ENCODE data around the gene IL27RA. TPM values are rescaled to one million over a fixed set of nuclear protein-coding genes. Genes with fewer than 3 reads are reported as not detected.
"Not testable (repeated sequence)": the region's sequence is repeated elsewhere in the genome, so short reads cannot be mapped to it uniquely, and the experiment has no call there.

IL27RA gene
- total RNA-seq, 1 donor from 2014 or later: not detected

GRCh38 chr19:14028901-14029300 lies 2.7 kb upstream of the IL27RA start:
- no peak overlapping the region for H3K4me3 Mint-ChIP-seq (ENCODE audit: unreplicated experiment)
- no peaks in the 10 kb centered on the region for H3K36me3 Mint-ChIP-seq (ENCODE audit: unreplicated experiment)
- H3K4me1 Mint-ChIP-seq (ENCODE audit: low read depth, unreplicated experiment): no peaks in the 10 kb centered on the region
- peaks cover 7% of the 10 kb centered on the region for H3K27me3 Mint-ChIP-seq (ENCODE audit: unreplicated experiment)
- no peak for TF ChIP-seq CTCF (IDR thresholded peaks at IDR 0.05; ENCODE audit: partially characterized antibody, unreplicated experiment)
- no peak overlapping the region for H3K27ac Mint-ChIP-seq (ENCODE audit: unreplicated experiment)
- DNase-seq: no peak
- peaks cover 2% of the 10 kb centered on the region for H3K9me3 Mint-ChIP-seq (ENCODE audit: unreplicated experiment)

DNA sequence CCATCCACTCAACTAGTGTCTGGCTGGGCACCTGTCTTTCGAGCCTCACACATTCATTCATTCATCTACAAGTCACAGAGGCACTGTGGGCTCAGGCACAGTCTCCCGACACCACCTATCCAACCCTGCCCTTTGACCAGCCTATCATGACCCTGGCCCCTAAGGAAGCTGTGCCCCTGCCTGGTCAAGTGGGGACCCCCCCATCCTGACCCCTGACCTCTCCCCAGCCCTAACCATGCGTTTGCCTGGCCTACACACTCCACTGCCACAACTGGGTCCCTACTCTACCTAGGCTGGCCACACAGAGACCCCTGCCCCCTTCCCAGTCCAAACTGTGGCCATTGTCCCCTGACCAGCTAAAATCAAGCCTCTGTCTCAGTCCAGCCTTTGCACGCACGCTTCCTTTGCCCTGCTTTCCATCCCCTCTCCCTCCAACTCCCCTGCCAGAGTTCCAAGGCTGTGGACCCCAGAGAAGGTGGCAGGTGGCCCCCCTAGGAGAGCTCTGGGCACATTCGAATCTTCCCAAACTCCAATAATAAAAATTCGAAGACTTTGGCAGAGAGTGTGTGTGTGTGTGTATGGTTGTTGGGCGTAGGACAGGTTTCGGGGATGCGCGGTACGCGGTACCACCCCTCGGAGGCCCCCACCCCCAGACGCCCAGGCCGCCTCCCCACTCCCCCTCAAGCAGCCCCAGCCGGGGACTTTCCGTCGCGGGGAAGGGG lies 404 bp upstream of the IL27RA start:
- no peak overlapping the region for H3K27ac Mint-ChIP-seq (ENCODE audit: unreplicated experiment)

GRCh38 chr19:14033946-14034345 lies 2.4 kb downstream of the IL27RA start:
- TF ChIP-seq CTCF (IDR thresholded peaks at IDR 0.05; ENCODE audit: partially characterized antibody, unreplicated experiment): no peak
- no peak for DNase-seq
- Mint-ChIP-seq H3K36me3 (ENCODE audit: unreplicated experiment) (no peaks in the 10 kb centered on the region), H3K27me3 (ENCODE audit: unreplicated experiment) (peaks cover 10% of the 10 kb centered on the region), H3K4me1 (ENCODE audit: low read depth, unreplicated experiment) (no peaks in the 10 kb centered on the region), H3K4me3 (ENCODE audit: unreplicated experiment) (no peak overlapping the region), H3K9me3 (ENCODE audit: unreplicated experiment) (peaks cover 2% of the 10 kb centered on the region), H3K27ac (ENCODE audit: unreplicated experiment) (no peak overlapping the region)

More for the DNA sequence above, 404 bp upstream of the IL27RA start:
- no peak for TF ChIP-seq CTCF (IDR thresholded peaks at IDR 0.05; ENCODE audit: partially characterized antibody, unreplicated experiment)
- Mint-ChIP-seq H3K4me3 (ENCODE audit: unreplicated experiment) (peak overlapping the region; percentile 81), H3K9me3 (ENCODE audit: unreplicated experiment) (peaks cover 2% of the 10 kb centered on the region), H3K4me1 (ENCODE audit: low read depth, unreplicated experiment) (no peaks in the 10 kb centered on the region), H3K27me3 (ENCODE audit: unreplicated experiment) (peaks cover 8% of the 10 kb centered on the region), H3K36me3 (ENCODE audit: unreplicated experiment) (no peaks in the 10 kb centered on the region)
- no peak for DNase-seq

- not testable (repeated sequence) for H3K4me3 Mint-ChIP-seq (ENCODE audit: unreplicated experiment); H3K9me3 Mint-ChIP-seq (ENCODE audit: unreplicated experiment)
These were observed 3.6 kb downstream of the IL27RA start for GRCh38 chr19:14035159-14035558.

More at GRCh38 chr19:14035159-14035558, 3.6 kb downstream of the IL27RA start:
- peaks cover 10% of the 10 kb centered on the region for H3K27me3 Mint-ChIP-seq (ENCODE audit: unreplicated experiment)
- H3K4me1 Mint-ChIP-seq (ENCODE audit: low read depth, unreplicated experiment); H3K36me3 Mint-ChIP-seq (ENCODE audit: unreplicated experiment); DNase-seq; H3K27ac Mint-ChIP-seq (ENCODE audit: unreplicated experiment): not testable (repeated sequence)
- peak; percentile 14 for TF ChIP-seq CTCF (IDR thresholded peaks at IDR 0.05; ENCODE audit: partially characterized antibody, unreplicated experiment)
